ENCODE data around the gene GLI3. TPM values are rescaled to one million over a fixed set of nuclear protein-coding genes. Genes with fewer than 3 reads are reported as not detected.
A peak's percentile ranks its signal among the peaks of the same experiment; 100 is the strongest.

Gene GLI3
- total and polyA plus RNA-seq, 2 of the 8 experiments (the other 6 are each of a cell fraction or from before 2014, with no cell fraction given) = 8.0 to 31.1 TPM

- no peak overlapping the region for H2BK20ac ChIP-seq (ENCODE audit: low read length)
- no peaks in the 10 kb centered on the region for H3K23me2 ChIP-seq (ENCODE audit: low read depth, low read length)
- FAIRE-seq (peak; percentile 83), DNase-seq (ENCODE audit: low read depth in 1 of 2, low spot score in 2 of 2) (peak in 1 of 2 experiments; percentile 97)
- H4K5ac ChIP-seq (ENCODE audit: insufficient read length, low read depth, low read length) = no peak overlapping the region
- 10% methylated on average over 16 of the region's 16 CpGs; no CpG with 5 or more reads in 1 of the 2 experiments for WGBS, 2 experiments (ENCODE audit: extremely low coverage in 1 of 2, insufficient coverage in 1 of 2, insufficient read length in 1 of 2, insufficient replicate concordance in 2 of 2, low coverage in 1 of 2, low lambda C conversion rate in 2 of 2, missing lambda C conversion rate in 1 of 2)
- no peak overlapping the region for H3K4ac ChIP-seq (replicated peaks; ENCODE audit: insufficient read length, low read depth, low read length)
- CTCF ChIA-PET (ENCODE audit: partially characterized antibody) = interaction anchor here (0.7 to 9.2 kb wide), 66 partner anchors 10 to 1443 kb away, joined by 3 to 117 read pairs (median 4); partner anchors contain the start of genes MRPL32 and PSMA2
- H3K9ac ChIP-seq (replicated peaks in 1 of 4; ENCODE audit: extremely low read depth in 1 of 4, low read depth in 3 of 4, low read length in 3 of 4) = no peak overlapping the region
- H3K56ac ChIP-seq (replicated peaks; ENCODE audit: insufficient read length, low read depth, low read length) = no peak overlapping the region
- H3K23ac ChIP-seq (ENCODE audit: insufficient read length) = no peak overlapping the region
- no peaks in the 10 kb centered on the region for H4K20me1 ChIP-seq (replicated peaks in 1 of 2; ENCODE audit: control insufficient read depth in 1 of 2, insufficient read depth in 2 of 2, low read length in 2 of 2)
- H2AFZ ChIP-seq (ENCODE audit: low read length) = peak overlapping the region; percentile 93; the same call in 1 of the 2 replicates
- no peak overlapping the region for H4K8ac ChIP-seq (ENCODE audit: extremely low read depth, insufficient read depth, low read length)
- H3K79me1 ChIP-seq (ENCODE audit: low read depth, low read length) = no peaks in the 10 kb centered on the region
- no peak overlapping the region for H2BK12ac ChIP-seq (ENCODE audit: low read depth, low read length)
- no peak overlapping the region for H3K14ac ChIP-seq (ENCODE audit: insufficient read length)
- peak overlapping the region in 1 of 2 experiments; percentile 56; a peak in 2 of 4 replicates for H3K4me2 ChIP-seq (ENCODE audit: insufficient read depth in 1 of 2, low read depth in 2 of 2, low read length in 2 of 2)
- no peak overlapping the region for H2BK15ac ChIP-seq (ENCODE audit: low read length)
- H3K18ac ChIP-seq (ENCODE audit: extremely low read depth, low read length) = no peak overlapping the region
- H2AK5ac ChIP-seq (ENCODE audit: low read depth, low read length) = no peak overlapping the region
- no peak overlapping the region for H2BK120ac ChIP-seq (replicated peaks; ENCODE audit: low read depth, low read length)
- H3K9me3 ChIP-seq (ENCODE audit: insufficient read depth in 2 of 2, low read depth in 1 of 2, low read length in 1 of 2) = no peaks in the 10 kb centered on the region
- H2BK5ac ChIP-seq (ENCODE audit: low read depth, low read length) = no peak overlapping the region
- POLR2A ChIA-PET (ENCODE audit: partially characterized antibody) = interaction anchor here (1.6 kb wide), 1 partner anchor 16 kb away, joined by 3 read pairs; no protein-coding TSS in a partner anchor
- H4K91ac ChIP-seq (replicated peaks; ENCODE audit: insufficient read length, low read length) = no peak overlapping the region
- peak overlapping the region in 1 of 4 experiments; percentile 37; a peak in 3 of 8 replicates for H3K4me3 ChIP-seq (ENCODE audit: extremely low read depth in 1 of 4, insufficient read depth in 2 of 4, low read depth in 3 of 4, low read length in 4 of 4)
- no peaks in the 10 kb centered on the region for H3K36me3 ChIP-seq (ENCODE audit: control insufficient read depth in 2 of 4, insufficient read depth in 4 of 4, low read length in 3 of 4)
- no peak overlapping the region for H3K27ac ChIP-seq (ENCODE audit: low read depth, low read length)
- H3K79me2 ChIP-seq (ENCODE audit: control insufficient read depth in 1 of 2, insufficient read depth in 2 of 2, low read length in 2 of 2) = no peaks in the 10 kb centered on the region
- H3K27me3 ChIP-seq (replicated peaks in 1 of 4; ENCODE audit: control insufficient read depth in 3 of 4, extremely low read depth in 1 of 4, insufficient read depth in 3 of 4, low read length in 3 of 4) = peaks cover 0 to 4% (median 3%) of the 10 kb centered on the region in 4 experiments; a peak in 3 of 7 replicates
- peaks cover 0 to 7% (median 5%) of the 10 kb centered on the region in 4 experiments; a peak in 3 of 7 replicates for H3K4me1 ChIP-seq (replicated peaks in 1 of 4; ENCODE audit: control insufficient read depth in 3 of 4, insufficient read depth in 4 of 4, low read length in 3 of 4)
- no peak for TF ChIP-seq SUZ12 (IDR thresholded peaks at IDR 0.05; ENCODE audit: low read length)
- no peak for TF ChIP-seq GTF2F1 (IDR thresholded peaks at IDR 0.05; ENCODE audit: borderline replicate concordance, low read depth, low read length)
- TF ChIP-seq RNF2 (IDR thresholded peaks at IDR 0.05; ENCODE audit: borderline replicate concordance, low read depth, low read length, missing control alignments, poor library complexity, severe bottlenecking) = no peak
- TF ChIP-seq YY1 (IDR thresholded peaks at IDR 0.05; ENCODE audit: low read depth, low read length) = 0 out of 2 replicates have a peak, but pooled peaks have one; percentile 27
These were observed 293.9 kb downstream of the GLI3 start for GRCh38 chr7:41943094-41943577.
